Measurements from ENCODE around the gene VPS25.

Gene VPS25

DNA sequence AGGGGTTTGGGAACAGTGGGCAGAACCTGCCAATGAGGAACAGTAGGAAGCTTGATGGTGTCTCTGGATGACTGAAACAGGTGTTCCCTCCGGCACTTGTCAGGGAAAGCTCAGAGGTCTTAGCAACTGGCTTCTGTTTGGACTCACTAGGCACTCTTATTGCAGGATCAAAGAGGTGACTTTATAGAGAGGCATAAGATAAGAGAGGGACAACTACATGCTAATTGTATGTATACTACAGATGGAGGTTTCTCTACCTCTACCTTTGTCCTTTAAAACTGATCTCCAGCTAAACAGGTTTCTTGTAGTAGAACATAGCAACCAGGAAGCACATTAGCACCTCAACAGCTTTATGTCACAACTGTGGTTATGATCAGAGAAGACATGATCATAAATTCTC is 33.0 kb downstream of the VPS25 start:
- POLR2A ChIA-PET: no interaction called here
- CTCF ChIA-PET: interaction anchor here (0.6 to 1.0 kb wide), 2 partner anchors 8 to 18 kb away, joined by 3 to 5 read pairs; partner anchors contain the start of gene BECN1

DNA sequence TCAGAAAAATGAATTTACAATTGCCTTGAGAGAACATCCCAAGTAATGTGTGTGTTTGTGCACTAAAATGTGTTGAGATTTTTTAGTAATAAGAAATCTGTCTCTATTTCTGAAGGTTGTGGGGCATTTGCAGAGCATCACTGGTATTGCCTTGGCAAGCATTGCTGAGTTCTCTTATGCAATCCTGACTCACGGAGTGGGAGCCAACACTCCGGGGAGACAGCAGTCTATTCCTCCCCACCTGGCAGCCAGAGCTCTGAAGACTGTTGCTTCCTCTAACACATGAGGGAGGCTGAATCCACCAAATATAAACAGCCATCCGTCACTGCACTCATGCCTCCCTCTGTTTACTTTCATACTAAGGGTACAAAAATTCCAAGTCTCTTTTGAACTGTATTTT is 36.0 kb downstream of the VPS25 start:
- POLR2A ChIA-PET: interaction anchor here (1.2 to 1.6 kb wide), 2 partner anchors 14 to 15 kb away, joined by 5 read pairs; partner anchors contain the start of gene BECN1
- CTCF ChIA-PET: interaction anchor here (1.2 to 10.6 kb wide), 2 partner anchors 11 to 12 kb away, joined by 3 to 134 read pairs; partner anchors contain the start of genes BECN1, CNTD1 and COA3
- TF ChIP-seq, protein P1, sequence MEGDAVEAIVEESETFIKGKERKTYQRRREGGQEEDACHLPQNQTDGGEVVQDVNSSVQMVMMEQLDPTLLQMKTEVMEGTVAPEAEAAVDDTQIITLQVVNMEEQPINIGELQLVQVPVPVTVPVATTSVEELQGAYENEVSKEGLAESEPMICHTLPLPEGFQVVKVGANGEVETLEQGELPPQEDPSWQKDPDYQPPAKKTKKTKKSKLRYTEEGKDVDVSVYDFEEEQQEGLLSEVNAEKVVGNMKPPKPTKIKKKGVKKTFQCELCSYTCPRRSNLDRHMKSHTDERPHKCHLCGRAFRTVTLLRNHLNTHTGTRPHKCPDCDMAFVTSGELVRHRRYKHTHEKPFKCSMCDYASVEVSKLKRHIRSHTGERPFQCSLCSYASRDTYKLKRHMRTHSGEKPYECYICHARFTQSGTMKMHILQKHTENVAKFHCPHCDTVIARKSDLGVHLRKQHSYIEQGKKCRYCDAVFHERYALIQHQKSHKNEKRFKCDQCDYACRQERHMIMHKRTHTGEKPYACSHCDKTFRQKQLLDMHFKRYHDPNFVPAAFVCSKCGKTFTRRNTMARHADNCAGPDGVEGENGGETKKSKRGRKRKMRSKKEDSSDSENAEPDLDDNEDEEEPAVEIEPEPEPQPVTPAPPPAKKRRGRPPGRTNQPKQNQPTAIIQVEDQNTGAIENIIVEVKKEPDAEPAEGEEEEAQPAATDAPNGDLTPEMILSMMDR (IDR thresholded peaks at IDR 0.05; ENCODE audit: insufficient read depth, low read length, missing control alignments): no peak
- H3K4me3 ChIP-seq (ENCODE audit: low read depth, low read length): no peak overlapping the region
- DNase-seq (ENCODE audit: low read depth, low spot score): no peak

More for the DNA sequence above, 33.0 kb downstream of the VPS25 start:
- TF ChIP-seq, protein P1 (IDR thresholded peaks at IDR 0.05; ENCODE audit: insufficient read depth, low read length, missing control alignments): no peak
- DNase-seq (ENCODE audit: low read depth, low spot score): no peak
- H3K4me3 ChIP-seq (ENCODE audit: low read depth, low read length): no peak overlapping the region

DNA sequence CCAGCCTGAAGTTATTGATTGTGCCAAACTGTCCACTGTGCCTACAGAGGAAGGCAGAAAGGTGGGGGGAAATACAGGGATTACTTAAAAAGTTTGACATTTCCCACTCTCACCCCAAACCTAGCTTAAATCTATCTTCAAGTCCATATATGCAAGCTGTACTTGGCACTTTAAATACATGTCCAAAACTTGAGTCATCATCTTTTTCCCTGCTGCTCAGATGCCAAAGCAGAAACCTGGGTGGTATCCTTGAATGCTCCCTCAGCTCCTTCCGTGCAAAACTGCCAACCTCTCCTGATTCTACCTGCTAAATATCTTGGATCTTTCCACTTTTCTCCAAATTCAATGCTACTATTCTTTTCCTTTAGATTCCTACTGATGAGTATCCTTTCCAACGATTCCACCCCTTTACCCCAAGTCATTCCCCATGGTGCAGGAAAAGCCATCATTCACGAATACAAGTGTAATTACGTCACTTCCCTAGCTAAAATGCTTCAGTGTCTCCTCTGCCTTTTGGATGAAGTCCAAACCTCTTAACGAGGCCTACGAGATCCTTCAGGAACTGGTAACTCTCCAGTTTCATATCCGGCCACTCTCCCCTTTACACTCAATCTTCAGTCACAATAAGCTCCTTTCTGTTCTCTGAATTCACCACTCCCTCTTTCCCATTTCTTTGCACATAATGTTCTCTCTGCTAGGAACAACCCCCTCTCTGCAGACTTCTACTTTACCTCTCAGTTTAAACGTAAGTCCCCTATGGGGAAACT is 41.6 kb downstream of the VPS25 start:
- H3K4me3 ChIP-seq (ENCODE audit: low read depth, low read length): no peak overlapping the region
- TF ChIP-seq, protein P1 (IDR thresholded peaks at IDR 0.05; ENCODE audit: insufficient read depth, low read length, missing control alignments): no peak
- ChIA-PET CTCF (interaction anchor here (0.6 to 10.6 kb wide), 8 partner anchors 7 to 236 kb away, joined by 3 to 134 read pairs (median 4); partner anchors contain the start of gene BECN1), POLR2A (interaction anchor here (0.6 to 1.5 kb wide), 4 partner anchors 9 to 501 kb away, joined by 3 to 5 read pairs (median 4); partner anchors contain the start of gene BECN1)
- peak; percentile 57 for DNase-seq (ENCODE audit: low read depth, low spot score)

DNA sequence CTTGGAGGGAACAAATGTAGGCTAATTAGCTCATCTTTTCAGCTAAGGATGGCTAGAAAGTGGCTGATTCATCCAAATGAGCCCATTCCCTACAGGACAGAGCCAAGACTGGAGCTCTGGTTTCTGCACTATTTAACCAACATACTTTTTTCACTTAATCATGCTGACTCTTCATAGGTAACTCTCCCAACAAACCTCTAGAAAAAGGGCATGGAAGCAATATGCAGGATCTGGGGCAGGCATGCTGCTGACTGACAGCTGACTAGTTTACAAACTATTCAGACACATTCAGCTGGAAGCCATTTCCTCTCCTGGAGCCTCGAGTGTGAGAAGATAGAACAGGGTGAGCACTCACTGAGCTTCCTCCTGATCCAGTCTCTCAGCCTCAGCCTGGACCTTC is 44.6 kb downstream of the VPS25 start:
- TF ChIP-seq, protein P1 (IDR thresholded peaks at IDR 0.05; ENCODE audit: insufficient read depth, low read length, missing control alignments): no peak
- DNase-seq (ENCODE audit: low read depth, low spot score): no peak
- H3K4me3 ChIP-seq (ENCODE audit: low read depth, low read length): no peak overlapping the region
- ChIA-PET POLR2A (interaction anchor here (1.1 kb wide), 1 partner anchor 20 kb away, joined by 3 read pairs; the partner anchor contains the start of gene COA3), CTCF (interaction anchor here (1.0 to 8.7 kb wide), 10 partner anchors 6 to 121 kb away, joined by 3 to 134 read pairs (median 4); partner anchors contain the start of genes AOC2, PSME3 and RAMP2)

DNA sequence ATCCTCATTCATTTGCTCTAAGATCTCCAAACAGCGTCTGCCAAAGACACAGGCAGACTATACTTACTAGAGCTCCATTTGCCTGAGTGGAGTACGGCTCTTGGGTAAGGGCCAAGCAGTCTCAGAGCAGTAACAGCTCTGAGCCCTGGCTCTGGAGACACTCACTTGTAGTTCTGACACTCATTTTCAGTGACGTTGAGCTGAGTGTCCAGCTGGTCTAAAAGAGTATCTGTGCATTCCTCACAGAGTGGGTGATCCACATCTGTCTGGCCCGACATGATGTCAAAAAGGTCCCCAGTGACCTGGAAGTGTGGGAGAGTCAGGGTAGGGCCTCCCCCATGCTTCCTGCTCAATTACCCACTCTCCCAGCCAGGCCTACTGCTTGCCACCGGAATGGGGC is 45.1 kb downstream of the VPS25 start:
- TF ChIP-seq, protein P1 (IDR thresholded peaks at IDR 0.05; ENCODE audit: insufficient read depth, low read length, missing control alignments): no peak
- ChIA-PET CTCF (interaction anchor here (0.9 to 8.7 kb wide), 13 partner anchors 6 to 120 kb away, joined by 3 to 134 read pairs (median 4); partner anchors contain the start of genes AOC2, PSME3 and RAMP2), POLR2A (interaction anchor here (1.1 kb wide), 1 partner anchor 20 kb away, joined by 3 read pairs; the partner anchor contains the start of gene COA3)
- DNase-seq (ENCODE audit: low read depth, low spot score): no peak
- H3K4me3 ChIP-seq (ENCODE audit: low read depth, low read length): no peak overlapping the region

All from AG04449 (cell line).